Measurements from ENCODE around the gene SPTLC2.

The SPTLC2 gene

GRCh38 chr14:77526266-77526665, 90.2 kb downstream of the SPTLC2 start:
- H3K9me3 Mint-ChIP-seq: no peaks in the 10 kb centered on the region
- DNase-seq (no peak), ATAC-seq (no peak)
- no peak overlapping the region for H3K4me3 Mint-ChIP-seq
- H3K27me3 Mint-ChIP-seq: no peaks in the 10 kb centered on the region
- peaks cover 7% of the 10 kb centered on the region for H3K4me1 Mint-ChIP-seq
- H3K27ac Mint-ChIP-seq: no peak overlapping the region

GRCh38 chr14:77524536-77524935, 91.9 kb downstream of the SPTLC2 start:
- DNase-seq: no peak
- H3K9me3 Mint-ChIP-seq: no peaks in the 10 kb centered on the region
- no peak overlapping the region for H3K4me3 Mint-ChIP-seq
- no peaks in the 10 kb centered on the region for H3K27me3 Mint-ChIP-seq
- no peak for ATAC-seq
- no peak overlapping the region for H3K27ac Mint-ChIP-seq
- H3K4me1 Mint-ChIP-seq: no peaks in the 10 kb centered on the region

GRCh38 chr14:77523109-77523508, 93.3 kb downstream of the SPTLC2 start:
- Mint-ChIP-seq H3K27ac (no peak overlapping the region), H3K4me3 (no peak overlapping the region), H3K4me1 (no peaks in the 10 kb centered on the region), H3K9me3 (no peaks in the 10 kb centered on the region), H3K27me3 (no peaks in the 10 kb centered on the region)
- ATAC-seq (no peak), DNase-seq (no peak)

- Mint-ChIP-seq H3K27ac (no peak overlapping the region), H3K9me3 (no peaks in the 10 kb centered on the region), H3K27me3 (no peaks in the 10 kb centered on the region), H3K4me1 (no peaks in the 10 kb centered on the region), H3K4me3 (no peak overlapping the region)
- no peak for DNase-seq
- ATAC-seq: no peak
Observed at GRCh38 chr14:77520555-77520954, 95.9 kb downstream of the SPTLC2 start.

GRCh38 chr14:77516126-77516525, 100.3 kb downstream of the SPTLC2 start:
- Mint-ChIP-seq H3K4me1 (no peaks in the 10 kb centered on the region), H3K4me3 (no peak overlapping the region), H3K9me3 (no peaks in the 10 kb centered on the region), H3K27me3 (no peaks in the 10 kb centered on the region), H3K27ac (no peak overlapping the region)
- DNase-seq (no peak), ATAC-seq (no peak)

GRCh38 chr14:77511486-77512162, 104.8 kb downstream of the SPTLC2 start:
- Mint-ChIP-seq H3K4me1 (no peaks in the 10 kb centered on the region), H3K9me3 (no peaks in the 10 kb centered on the region), H3K27ac (no peak overlapping the region), H3K4me3 (no peak overlapping the region), H3K27me3 (no peaks in the 10 kb centered on the region)
- DNase-seq: no peak
- ATAC-seq: no peak

- no peaks in the 10 kb centered on the region for H3K9me3 Mint-ChIP-seq
Observed at GRCh38 chr14:77509366-77509765, 107.1 kb downstream of the SPTLC2 start.

GRCh38 chr14:77508876-77509275, 107.6 kb downstream of the SPTLC2 start:
- H3K4me1 Mint-ChIP-seq: no peaks in the 10 kb centered on the region
- ATAC-seq (no peak), DNase-seq (no peak)
- H3K9me3 Mint-ChIP-seq: no peaks in the 10 kb centered on the region
- no peak overlapping the region for H3K4me3 Mint-ChIP-seq
- H3K27ac Mint-ChIP-seq: no peak overlapping the region
- no peaks in the 10 kb centered on the region for H3K27me3 Mint-ChIP-seq

More at GRCh38 chr14:77509366-77509765, 107.1 kb downstream of the SPTLC2 start:
- DNase-seq (no peak), ATAC-seq (no peak)
- Mint-ChIP-seq H3K27me3 (no peaks in the 10 kb centered on the region), H3K27ac (no peak overlapping the region), H3K4me3 (no peak overlapping the region), H3K4me1 (no peaks in the 10 kb centered on the region)

GRCh38 chr14:77508249-77508648, 108.2 kb downstream of the SPTLC2 start:
- H3K4me1 Mint-ChIP-seq: no peaks in the 10 kb centered on the region
- H3K9me3 Mint-ChIP-seq: peaks cover 0 to 4% of the 10 kb centered on the region in 2 donors
- no peak overlapping the region for H3K27ac Mint-ChIP-seq
- ATAC-seq: no peak
- no peak for DNase-seq
- H3K4me3 Mint-ChIP-seq: no peak overlapping the region
- no peaks in the 10 kb centered on the region for H3K27me3 Mint-ChIP-seq

GRCh38 chr14:77507762-77508161, 108.7 kb downstream of the SPTLC2 start:
- no peak overlapping the region for H3K4me3 Mint-ChIP-seq

GRCh38 chr14:77505031-77505430, 111.4 kb downstream of the SPTLC2 start:
- H3K9me3 Mint-ChIP-seq: peaks cover 0 to 8% of the 10 kb centered on the region in 2 donors
- peaks cover 7% of the 10 kb centered on the region for H3K27me3 Mint-ChIP-seq
- H3K4me1 Mint-ChIP-seq: no peaks in the 10 kb centered on the region
- no peak for ATAC-seq
- no peak for DNase-seq
- H3K27ac Mint-ChIP-seq: no peak overlapping the region
- no peak overlapping the region for H3K4me3 Mint-ChIP-seq

More at GRCh38 chr14:77507762-77508161, 108.7 kb downstream of the SPTLC2 start:
- Mint-ChIP-seq H3K4me1 (no peaks in the 10 kb centered on the region), H3K27me3 (no peaks in the 10 kb centered on the region), H3K27ac (no peak overlapping the region), H3K9me3 (peaks cover 0 to 8% of the 10 kb centered on the region in 2 donors)
- ATAC-seq (no peak), DNase-seq (no peak)

- Mint-ChIP-seq H3K4me1 (peaks cover 9% of the 10 kb centered on the region), H3K9me3 (peaks cover 0 to 8% of the 10 kb centered on the region in 2 donors), H3K27me3 (peaks cover 22% of the 10 kb centered on the region), H3K4me3 (no peak overlapping the region), H3K27ac (no peak overlapping the region)
- no peak for DNase-seq
- no peak for ATAC-seq
Observed at GRCh38 chr14:77503138-77503537, 113.3 kb downstream of the SPTLC2 start.

GRCh38 chr14:77502109-77502782, 114.2 kb downstream of the SPTLC2 start:
- peaks cover 14% of the 10 kb centered on the region for H3K4me1 Mint-ChIP-seq
- ATAC-seq (no peak), DNase-seq (no peak)
- H3K27ac Mint-ChIP-seq: no peak overlapping the region
- H3K4me3 Mint-ChIP-seq: no peak overlapping the region
- peaks cover 0 to 8% of the 10 kb centered on the region in 2 donors for H3K9me3 Mint-ChIP-seq
- H3K27me3 Mint-ChIP-seq: peaks cover 31% of the 10 kb centered on the region

GRCh38 chr14:77498984-77499527, 117.4 kb downstream of the SPTLC2 start:
- peak; percentile 30 for ATAC-seq
- no peak for DNase-seq

GRCh38 chr14:77498120-77498979, 118.1 kb downstream of the SPTLC2 start, which contains the start of gene ISM2:
Gene ISM2, minus strand, starts transcription at chr14:77498816. Its CDS starts 23 bp downstream, at chr14:77498793.
- peaks cover 14% of the 10 kb centered on the region for H3K4me1 Mint-ChIP-seq
- DNase-seq (peak; percentile 44 to 55), ATAC-seq (peak; percentile 86)
- H3K27me3 Mint-ChIP-seq: peaks cover 50% of the 10 kb centered on the region
- H3K9me3 Mint-ChIP-seq: peaks cover 0 to 6% of the 10 kb centered on the region in 2 donors
- H3K27ac Mint-ChIP-seq: no peak within 1 kb of the TSS
- H3K4me3 Mint-ChIP-seq: peak within 1 kb of the TSS; percentile 59 to 67

More at GRCh38 chr14:77498984-77499527, 117.4 kb downstream of the SPTLC2 start:
- Mint-ChIP-seq H3K27ac (no peak overlapping the region), H3K27me3 (peaks cover 50% of the 10 kb centered on the region), H3K4me1 (peaks cover 14% of the 10 kb centered on the region), H3K9me3 (peaks cover 0 to 8% of the 10 kb centered on the region in 2 donors), H3K4me3 (peak overlapping the region; percentile 59 to 66)

Data from stimulated activated naive CD8-positive, alpha-beta T cell treated with anti-CD3 and anti-CD28 coated beads, Interleukin-15, amount 100 ng/mL, for 72 hours (primary cell).